ENCODE measurements around the gene MRM2.

MRM2 gene

GRCh38 chr7:2283074-2283473 lies 41.1 kb upstream of the MRM2 start:
- TF ChIP-seq CTCF (IDR thresholded peaks at IDR 0.05; ENCODE audit: insufficient read depth, low read depth, low read length, missing control alignments) = no peak
- DNase-seq (ENCODE audit: low read depth) = no peak
- H3K4me3 ChIP-seq (ENCODE audit: low read length) = no peak overlapping the region

DNA sequence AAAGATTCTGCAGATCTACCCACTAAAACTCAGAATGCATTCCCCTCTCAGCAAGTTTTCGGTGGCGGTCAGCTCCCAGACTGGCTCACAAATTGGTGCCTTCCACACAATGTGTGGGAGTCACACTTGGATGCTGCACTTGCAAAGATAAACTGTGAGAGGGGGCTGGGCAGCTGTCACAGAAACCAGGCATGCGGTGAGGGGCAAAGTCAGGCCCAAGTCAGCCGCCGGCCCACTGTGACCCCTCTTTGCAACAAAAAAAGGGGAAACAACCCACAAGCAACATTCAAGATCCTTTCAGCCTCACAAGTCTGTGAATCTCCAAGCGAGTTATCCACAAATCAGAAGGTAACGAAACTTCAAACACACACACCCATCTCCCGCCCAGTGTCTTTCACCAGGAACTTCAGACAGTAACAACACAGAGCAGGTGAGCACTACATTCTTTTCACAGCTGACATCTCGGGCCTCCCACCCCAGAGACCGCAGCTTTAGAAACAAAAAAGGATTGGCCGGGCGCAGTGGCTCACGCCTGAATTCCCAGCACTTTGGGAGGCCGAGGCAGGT lies 40.3 kb upstream of the MRM2 start:
- no peak for TF ChIP-seq CTCF (IDR thresholded peaks at IDR 0.05; ENCODE audit: insufficient read depth, low read depth, low read length, missing control alignments)
- DNase-seq (ENCODE audit: low read depth) = no peak
- no peak overlapping the region for H3K4me3 ChIP-seq (ENCODE audit: low read length)

DNA sequence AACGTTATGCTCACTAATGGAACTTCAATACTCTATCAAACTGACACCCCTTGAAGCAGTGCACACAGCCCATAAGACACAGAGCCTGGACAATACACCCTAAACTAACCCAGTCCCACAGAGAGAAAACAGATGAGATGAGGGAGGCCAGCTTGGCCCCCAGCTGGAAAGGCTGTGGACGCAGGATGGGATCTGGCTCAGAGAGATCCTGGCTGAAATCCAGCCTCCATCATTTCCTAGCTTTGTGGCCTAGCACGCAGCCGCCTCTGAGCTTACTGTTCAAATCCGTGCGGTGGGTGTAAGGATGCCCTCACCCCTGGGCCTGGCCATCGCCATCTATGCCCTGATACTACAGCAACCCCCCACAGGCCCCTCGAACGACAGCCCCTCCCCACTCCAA lies 39.5 kb upstream of the MRM2 start:
- no peak for TF ChIP-seq CTCF (IDR thresholded peaks at IDR 0.05; ENCODE audit: insufficient read depth, low read depth, low read length, missing control alignments)
- DNase-seq (ENCODE audit: low read depth) = no peak
- H3K4me3 ChIP-seq (ENCODE audit: low read length) = no peak overlapping the region

DNA sequence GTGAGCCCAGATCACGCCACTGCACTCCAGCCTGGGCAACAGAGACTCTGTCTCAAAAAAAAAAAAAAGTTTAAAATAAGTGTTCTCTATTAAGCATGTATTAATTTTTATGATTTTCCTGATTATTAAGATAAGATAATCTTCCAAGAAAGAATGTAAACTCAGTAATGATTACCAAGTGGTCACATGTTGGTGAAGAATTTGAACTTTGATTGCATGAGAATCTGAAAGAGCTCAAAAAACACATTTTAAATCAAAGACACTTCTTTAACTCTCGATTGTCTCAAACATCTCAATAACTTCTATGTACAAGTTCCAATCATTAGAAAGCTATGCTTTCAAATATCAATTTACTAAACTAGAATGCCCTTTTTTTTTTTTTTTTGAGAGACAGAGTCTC lies 38.4 kb upstream of the MRM2 start:
- no peak overlapping the region for H3K4me3 ChIP-seq (ENCODE audit: low read length)
- no peak for DNase-seq (ENCODE audit: low read depth)
- no peak for TF ChIP-seq CTCF (IDR thresholded peaks at IDR 0.05; ENCODE audit: insufficient read depth, low read depth, low read length, missing control alignments)

DNA sequence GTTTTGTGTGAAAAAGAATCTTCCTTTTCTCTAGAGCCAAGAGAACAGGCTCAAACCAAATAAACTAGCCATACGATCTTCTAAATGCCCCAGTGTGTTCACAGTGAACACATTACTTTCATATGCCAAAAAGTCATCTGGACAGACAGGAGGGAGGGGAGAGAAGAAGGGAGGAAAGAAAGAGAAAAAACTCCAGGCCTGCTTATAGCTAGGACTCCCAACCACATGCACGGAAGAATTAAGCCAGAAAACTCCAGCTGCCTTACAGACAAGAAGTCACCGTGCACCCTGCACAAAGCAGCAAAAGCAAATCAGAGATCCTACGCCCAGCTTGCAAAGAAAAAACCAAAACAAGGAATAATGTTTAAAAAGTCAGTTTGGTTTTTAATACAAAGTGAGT lies 37.9 kb upstream of the MRM2 start:
- no peak for TF ChIP-seq CTCF (IDR thresholded peaks at IDR 0.05; ENCODE audit: insufficient read depth, low read depth, low read length, missing control alignments)
- DNase-seq (ENCODE audit: low read depth) = no peak
- H3K4me3 ChIP-seq (ENCODE audit: low read length) = no peak overlapping the region

GRCh38 chr7:2278026-2278425 lies 36.0 kb upstream of the MRM2 start:
- no peak for DNase-seq (ENCODE audit: low read depth)

More at GRCh38 chr7:2278026-2278425, 36.0 kb upstream of the MRM2 start:
- TF ChIP-seq CTCF (IDR thresholded peaks at IDR 0.05; ENCODE audit: insufficient read depth, low read depth, low read length, missing control alignments) = no peak
- no peak overlapping the region for H3K4me3 ChIP-seq (ENCODE audit: low read length)
